Central memory CD8-positive, alpha-beta T cell (primary cell): ENCODE measurements around the gene MKKS.

Experiments used
- ATAC-seq: fragments of 150-1000 bp; cut with Tn5 transposase; replicated peaks from 2 replicates; pipeline ENCODE4 v1.10.0; 2022; ENCODE audit warnings: mild to moderate bottlenecking, moderate FRiP score, moderate number of reproducible peaks; ENCODE audit not compliant: poor library complexity, severe bottlenecking; ENCODE audit errors: extremely low read depth
- DNase-seq, 2 donors: peaks; one replicate each; pipeline ENCODE4 v3.0.0; 2021; ENCODE audit warnings: low spot score in 2 of 2
- H3K27ac Mint-ChIP-seq: one replicate; pipeline ENCODE4 v1.8.0; 2022; ENCODE audit warnings: low read depth, mild to moderate bottlenecking, moderate library complexity, mixed read lengths
- H3K27me3 Mint-ChIP-seq: one replicate; pipeline ENCODE4 v1.8.0; 2022; ENCODE audit warnings: mixed read lengths
- H3K36me3 Mint-ChIP-seq: one replicate; pipeline ENCODE4 v1.8.0; 2022; ENCODE audit warnings: mild to moderate bottlenecking, moderate library complexity, mixed read lengths; ENCODE audit not compliant: insufficient read depth
- H3K4me1 Mint-ChIP-seq: one replicate; pipeline ENCODE4 v1.8.0; 2022; ENCODE audit warnings: mixed read lengths
- H3K4me3 Mint-ChIP-seq: one replicate; pipeline ENCODE4 v1.8.0; 2022; ENCODE audit warnings: mild to moderate bottlenecking, moderate library complexity, mixed read lengths
- H3K9me3 Mint-ChIP-seq: one replicate; pipeline ENCODE4 v1.8.0; 2022; ENCODE audit warnings: mixed read lengths

Gene MKKS

GRCh38 chr20:10369723-10370090 is 64.3 kb downstream of the MKKS start:
- Mint-ChIP-seq H3K27me3 (peaks cover 75% of the 10 kb centered on the region), H3K27ac (no peak overlapping the region), H3K9me3 (no peaks in the 10 kb centered on the region), H3K36me3 (peaks cover 2% of the 10 kb centered on the region), H3K4me1 (no peaks in the 10 kb centered on the region), H3K4me3 (no peak overlapping the region)
- no peak for DNase-seq
- ATAC-seq: no peak

GRCh38 chr20:10368702-10369041 is 65.3 kb downstream of the MKKS start:
- Mint-ChIP-seq H3K4me3 (no peak overlapping the region), H3K4me1 (no peaks in the 10 kb centered on the region), H3K9me3 (no peaks in the 10 kb centered on the region), H3K27ac (no peak overlapping the region), H3K27me3 (peaks cover 72% of the 10 kb centered on the region), H3K36me3 (peaks cover 2% of the 10 kb centered on the region)
- ATAC-seq (no peak), DNase-seq (no peak)

- Mint-ChIP-seq H3K27ac (no peak overlapping the region), H3K36me3 (peaks cover 2% of the 10 kb centered on the region), H3K27me3 (peaks cover 66% of the 10 kb centered on the region), H3K4me3 (no peak overlapping the region), H3K4me1 (no peaks in the 10 kb centered on the region), H3K9me3 (no peaks in the 10 kb centered on the region)
- ATAC-seq (no peak), DNase-seq (no peak)
These were observed 65.9 kb downstream of the MKKS start for GRCh38 chr20:10367943-10368701.

- Mint-ChIP-seq H3K9me3 (no peaks in the 10 kb centered on the region), H3K36me3 (peaks cover 2% of the 10 kb centered on the region), H3K27me3 (peaks cover 64% of the 10 kb centered on the region), H3K4me3 (no peak overlapping the region), H3K27ac (no peak overlapping the region), H3K4me1 (no peaks in the 10 kb centered on the region)
- ATAC-seq: no peak
- no peak for DNase-seq
These were observed 66.4 kb downstream of the MKKS start for GRCh38 chr20:10367693-10367942.

- Mint-ChIP-seq H3K27me3 (peaks cover 64% of the 10 kb centered on the region), H3K36me3 (peaks cover 2% of the 10 kb centered on the region), H3K4me1 (no peaks in the 10 kb centered on the region), H3K4me3 (no peak overlapping the region), H3K9me3 (no peaks in the 10 kb centered on the region), H3K27ac (no peak overlapping the region)
- DNase-seq (no peak), ATAC-seq (no peak)
These were observed 66.9 kb downstream of the MKKS start for GRCh38 chr20:10366898-10367692.

GRCh38 chr20:10362674-10363073 is 71.3 kb downstream of the MKKS start:
- ATAC-seq (no peak), DNase-seq (no peak)
- peaks cover 2% of the 10 kb centered on the region for H3K36me3 Mint-ChIP-seq
- H3K9me3 Mint-ChIP-seq: no peaks in the 10 kb centered on the region
- H3K27me3 Mint-ChIP-seq: peaks cover 33% of the 10 kb centered on the region
- H3K4me1 Mint-ChIP-seq: no peaks in the 10 kb centered on the region
- no peak overlapping the region for H3K4me3 Mint-ChIP-seq
- no peak overlapping the region for H3K27ac Mint-ChIP-seq

GRCh38 chr20:10360878-10361277 is 73.1 kb downstream of the MKKS start:
- no peaks in the 10 kb centered on the region for H3K9me3 Mint-ChIP-seq
- peaks cover 2% of the 10 kb centered on the region for H3K36me3 Mint-ChIP-seq
- no peak for ATAC-seq
- DNase-seq: no peak
- H3K4me1 Mint-ChIP-seq: no peaks in the 10 kb centered on the region
- H3K27me3 Mint-ChIP-seq: peaks cover 19% of the 10 kb centered on the region
- H3K27ac Mint-ChIP-seq: no peak overlapping the region
- H3K4me3 Mint-ChIP-seq: no peak overlapping the region

- H3K36me3 Mint-ChIP-seq: no peaks in the 10 kb centered on the region
- no peak overlapping the region for H3K27ac Mint-ChIP-seq
- no peaks in the 10 kb centered on the region for H3K4me1 Mint-ChIP-seq
- ATAC-seq (no peak), DNase-seq (no peak)
- H3K27me3 Mint-ChIP-seq: peaks cover 7% of the 10 kb centered on the region
- H3K4me3 Mint-ChIP-seq: no peak overlapping the region
- no peaks in the 10 kb centered on the region for H3K9me3 Mint-ChIP-seq
These were observed 74.4 kb downstream of the MKKS start for GRCh38 chr20:10359621-10360040.

GRCh38 chr20:10357974-10358373 is 76.0 kb downstream of the MKKS start:
- H3K4me1 Mint-ChIP-seq: peaks cover 5% of the 10 kb centered on the region
- no peak overlapping the region for H3K4me3 Mint-ChIP-seq
- H3K27ac Mint-ChIP-seq: no peak overlapping the region
- H3K9me3 Mint-ChIP-seq: no peaks in the 10 kb centered on the region
- ATAC-seq: no peak
- H3K27me3 Mint-ChIP-seq: no peaks in the 10 kb centered on the region
- no peaks in the 10 kb centered on the region for H3K36me3 Mint-ChIP-seq
- DNase-seq: no peak

- H3K36me3 Mint-ChIP-seq: no peaks in the 10 kb centered on the region
- no peak overlapping the region for H3K4me3 Mint-ChIP-seq
- H3K9me3 Mint-ChIP-seq: no peaks in the 10 kb centered on the region
- no peak overlapping the region for H3K27ac Mint-ChIP-seq
- H3K4me1 Mint-ChIP-seq: peaks cover 11% of the 10 kb centered on the region
- no peaks in the 10 kb centered on the region for H3K27me3 Mint-ChIP-seq
- DNase-seq (no peak), ATAC-seq (no peak)
These were observed 76.8 kb downstream of the MKKS start for GRCh38 chr20:10357061-10357708.

GRCh38 chr20:10356628-10357027 is 77.4 kb downstream of the MKKS start:
- Mint-ChIP-seq H3K27me3 (no peaks in the 10 kb centered on the region), H3K27ac (no peak overlapping the region), H3K4me1 (peaks cover 14% of the 10 kb centered on the region), H3K4me3 (no peak overlapping the region), H3K9me3 (no peaks in the 10 kb centered on the region), H3K36me3 (no peaks in the 10 kb centered on the region)
- ATAC-seq (no peak), DNase-seq (no peak)

GRCh38 chr20:10352934-10353824 is 80.8 kb downstream of the MKKS start:
- Mint-ChIP-seq H3K36me3 (peaks cover 4% of the 10 kb centered on the region), H3K9me3 (no peaks in the 10 kb centered on the region), H3K27me3 (no peaks in the 10 kb centered on the region), H3K4me1 (peaks cover 30% of the 10 kb centered on the region), H3K27ac (peak overlapping the region; percentile 95), H3K4me3 (no peak overlapping the region)
- DNase-seq: no peak
- no peak for ATAC-seq
